OCI-LY7 (cell line): Measurements from ENCODE around the gene ZC3H18. TPM values are rescaled to one million over a fixed set of nuclear protein-coding genes. Genes with fewer than 3 reads are reported as not detected.

Source experiments
- BruUV-seq: library from RNA; stranded (reverse); fragments of 400-500 nt; replicated peaks from 2 replicates; lab custom pipeline; 2021; lab: Mats Ljungman, UMichigan
- CTCF ChIA-PET: fragments of 300-600 bp; sonication (Branson Sonifier 250); formaldehyde crosslinking; loops from one replicate; lab custom pipeline; 2022; ENCODE audit warnings: antibody characterized with exemption; ENCODE audit not compliant: unreplicated experiment; lab: Charles Lee
- POLR2A ChIA-PET: fragments of 300-600 bp; sonication (Branson Sonifier 250); formaldehyde crosslinking; loops from one replicate; lab custom pipeline; 2022; ENCODE audit warnings: antibody characterized with exemption; lab: Charles Lee
- DNase-seq: peaks from one replicate; pipeline ENCODE4 v3.0.0-alpha.2; 2015; ENCODE audit warnings: low spot score
- H2AFZ ChIP-seq: fragments of 200-600 bp; sonication (generic), shearing (Covaris generic); 2 replicates; pipeline ENCODE4 v1.6.1; 2014; ENCODE audit warnings: mild to moderate bottlenecking, antibody characterized with exemption, low read length, moderate library complexity
- H3K27ac ChIP-seq: fragments of 200-600 bp; sonication (generic); 2 replicates; pipeline ENCODE4 v1.5.1; 2014; ENCODE audit warnings: mixed run types, low read depth, mild to moderate bottlenecking, moderate library complexity, low read length, inconsistent platforms; ENCODE audit not compliant: poor library complexity, severe bottlenecking
- H3K36me3 ChIP-seq: fragments of 200-600 bp; sonication (generic); 2 replicates; pipeline ENCODE4 v1.6.1; 2014; ENCODE audit warnings: mild to moderate bottlenecking, antibody characterized with exemption, low read length, moderate library complexity, mixed read lengths; ENCODE audit not compliant: insufficient read depth
- H3K4me1 ChIP-seq: fragments of 200-600 bp; sonication (generic); 2 replicates; pipeline ENCODE4 v1.5.1; 2014; ENCODE audit warnings: mild to moderate bottlenecking, low read length; ENCODE audit not compliant: insufficient read depth, poor library complexity, severe bottlenecking
- H3K4me2 ChIP-seq: fragments of 200-600 bp; sonication (generic); 2 replicates; pipeline ENCODE4 v1.6.1; 2014; ENCODE audit warnings: mild to moderate bottlenecking, low read length
- H3K4me3 ChIP-seq: fragments of 200-600 bp; sonication (generic); 2 replicates; pipeline ENCODE4 v1.5.1; 2014; ENCODE audit warnings: mild to moderate bottlenecking, low read depth, low read length; ENCODE audit not compliant: poor library complexity, severe bottlenecking
- H3K79me2 ChIP-seq: fragments of 200-600 bp; sonication (generic); 2 replicates; pipeline ENCODE4 v1.6.1; 2016; ENCODE audit warnings: low read depth, mild to moderate bottlenecking, low read length, moderate library complexity, mixed read lengths; ENCODE audit not compliant: insufficient read depth
- H3K9me2 ChIP-seq: fragments of 200-600 bp; sonication (generic); 2 replicates; pipeline ENCODE4 v1.6.1; 2016; ENCODE audit warnings: mild to moderate bottlenecking, low read length, mixed read lengths; ENCODE audit not compliant: insufficient read depth
- H3K9me3 ChIP-seq: fragments of 200-600 bp; sonication (generic); 2 replicates; pipeline ENCODE4 v1.6.1; 2014; ENCODE audit warnings: mild to moderate bottlenecking, mixed run types, low read length, mixed read lengths
- H4K20me1 ChIP-seq: fragments of 200-600 bp; sonication (generic); 2 replicates; pipeline ENCODE4 v1.6.1; 2014; ENCODE audit warnings: mild to moderate bottlenecking, antibody characterized with exemption, low read length, moderate library complexity, mixed read lengths; ENCODE audit not compliant: insufficient read depth
- CTCF ChIP-seq: fragments of 200-600 bp; sonication (generic); conservative IDR thresholded peaks from 2 replicates; pipeline ENCODE4 v1.5.1; 2014; ENCODE audit warnings: mild to moderate bottlenecking, antibody characterized with exemption, low read length, moderate library complexity, mixed read lengths
- EZH2phosphoT487 ChIP-seq: fragments of 200-600 bp; sonication (generic); IDR thresholded peaks from 2 replicates; pipeline ENCODE4 v1.6.1; 2018; ENCODE audit warnings: low read depth, borderline replicate concordance, mild to moderate bottlenecking, mixed run types, antibody characterized with exemption, low read length, moderate library complexity, mixed read lengths
- intact Hi-C: fragments of 100-400 bp; cut with micrococcal nuclease; formaldehyde crosslinking; loops from one replicate; pipeline ENCODE4 v1.10.0; 2022; ENCODE audit not compliant: unreplicated experiment
- total RNA-seq, 2 experiments: library from RNA; depleted of rRNA in 1 of 2; stranded (reverse); fragments of >200 nt in 1 of 2; shearing (Covaris generic) in 1 of 2; gene quantifications; 2 replicates each; pipeline ENCODE4 v1.2.3, GENCODE V29; 2014 to 2022

Gene ZC3H18
- total RNA-seq, 2 experiments from 2014 or later = 22.2 to 79.0 TPM

GRCh38 chr16:88618956-88619667 is 48.9 kb downstream of the ZC3H18 start:
- Histone ChIP-seq H3K9me3 (no peaks in the 10 kb centered on the region), H3K4me2 (no peak overlapping the region), H3K27ac (no peak overlapping the region), H3K4me3 (no peak overlapping the region), H4K20me1 (no peaks in the 10 kb centered on the region), H3K9me2 (no peaks in the 10 kb centered on the region), H3K36me3 (peaks cover 75% of the 10 kb centered on the region), H3K4me1 (no peaks in the 10 kb centered on the region), H3K79me2 (no peaks in the 10 kb centered on the region), H2AFZ (no peak overlapping the region)
- ChIA-PET CTCF (no interaction called here), POLR2A (no interaction called here)
- intact Hi-C loops = no loop called here
- no TSS peak for BruUV-seq
- TF ChIP-seq CTCF (no peak), EZH2phosphoT487 (no peak)
- DNase-seq = no peak

- H3K36me3 ChIP-seq = peaks cover 78% of the 10 kb centered on the region
- no peaks in the 10 kb centered on the region for H3K79me2 ChIP-seq
- CTCF ChIA-PET = no interaction called here
Measured at GRCh38 chr16:88619859-88620815, 49.9 kb downstream of the ZC3H18 start.

More at GRCh38 chr16:88619859-88620815, 49.9 kb downstream of the ZC3H18 start:
- Histone ChIP-seq H3K4me1 (no peaks in the 10 kb centered on the region), H3K4me2 (no peak overlapping the region), H3K27ac (no peak overlapping the region), H4K20me1 (no peaks in the 10 kb centered on the region), H3K9me3 (no peaks in the 10 kb centered on the region), H3K4me3 (no peak overlapping the region), H2AFZ (no peak overlapping the region), H3K9me2 (no peaks in the 10 kb centered on the region)
- DNase-seq = no peak
- intact Hi-C loops = no loop called here
- no peak for TF ChIP-seq CTCF
- no peak for TF ChIP-seq EZH2phosphoT487
- POLR2A ChIA-PET = no interaction called here
- no TSS peak for BruUV-seq
